ENCODE results near the gene GRID2.

- TF ChIP-seq, protein P1, sequence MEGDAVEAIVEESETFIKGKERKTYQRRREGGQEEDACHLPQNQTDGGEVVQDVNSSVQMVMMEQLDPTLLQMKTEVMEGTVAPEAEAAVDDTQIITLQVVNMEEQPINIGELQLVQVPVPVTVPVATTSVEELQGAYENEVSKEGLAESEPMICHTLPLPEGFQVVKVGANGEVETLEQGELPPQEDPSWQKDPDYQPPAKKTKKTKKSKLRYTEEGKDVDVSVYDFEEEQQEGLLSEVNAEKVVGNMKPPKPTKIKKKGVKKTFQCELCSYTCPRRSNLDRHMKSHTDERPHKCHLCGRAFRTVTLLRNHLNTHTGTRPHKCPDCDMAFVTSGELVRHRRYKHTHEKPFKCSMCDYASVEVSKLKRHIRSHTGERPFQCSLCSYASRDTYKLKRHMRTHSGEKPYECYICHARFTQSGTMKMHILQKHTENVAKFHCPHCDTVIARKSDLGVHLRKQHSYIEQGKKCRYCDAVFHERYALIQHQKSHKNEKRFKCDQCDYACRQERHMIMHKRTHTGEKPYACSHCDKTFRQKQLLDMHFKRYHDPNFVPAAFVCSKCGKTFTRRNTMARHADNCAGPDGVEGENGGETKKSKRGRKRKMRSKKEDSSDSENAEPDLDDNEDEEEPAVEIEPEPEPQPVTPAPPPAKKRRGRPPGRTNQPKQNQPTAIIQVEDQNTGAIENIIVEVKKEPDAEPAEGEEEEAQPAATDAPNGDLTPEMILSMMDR (CRISPR knock-in tag; IDR thresholded peaks at IDR 0.05), result no peak
- no peak for TF ChIP-seq POLR2AphosphoS5 (IDR thresholded peaks at IDR 0.05; ENCODE audit: low read depth, low read length)
- TF ChIP-seq POLR2A (IDR thresholded peaks at IDR 0.05; ENCODE audit: insufficient read depth in 1 of 2, low read depth in 2 of 2, low read length in 2 of 2), result no peak
These were observed 762.0 kb downstream of the GRID2 start for GRCh38 chr4:93065790-93066189.

Measured in HepG2 (cell line).